NB4 (cell line): ENCODE results near the gene LGR5.

Experiments used
- CTCF ChIP-seq: IDR thresholded peaks from one replicate; pipeline ENCODE4 v1.5.1; 2012; ENCODE audit warnings: low read depth, low read length
- POLR2A ChIP-seq: IDR thresholded peaks from 2 replicates; pipeline ENCODE4 v1.6.1; 2011; ENCODE audit warnings: mild to moderate bottlenecking; ENCODE audit not compliant: insufficient read length; ENCODE audit errors: extremely low read depth

DNA sequence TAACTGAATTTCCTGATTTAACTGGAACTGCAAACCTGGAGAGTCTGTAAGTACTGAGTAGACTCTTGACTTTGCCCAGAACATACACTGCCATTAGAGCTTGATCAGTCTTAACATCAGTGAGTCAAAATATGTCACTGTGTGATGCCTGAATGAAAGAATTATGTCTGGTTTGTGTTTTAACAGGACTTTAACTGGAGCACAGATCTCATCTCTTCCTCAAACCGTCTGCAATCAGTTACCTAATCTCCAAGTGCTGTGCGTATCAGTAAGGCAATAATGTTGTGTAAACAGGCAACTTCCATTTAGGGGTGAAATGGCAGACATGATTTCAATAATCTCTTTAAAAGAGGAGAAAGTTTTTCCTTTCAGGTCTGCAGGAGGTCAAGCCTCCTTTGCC, 127.1 kb downstream of the LGR5 start:
- no peak for TF ChIP-seq CTCF
- TF ChIP-seq POLR2A: no peak
